22Rv1 (cell line): ENCODE data around the gene IL1RL2.

ENCODE experiments used
- CTCF ChIP-seq: fragments of 450-650 bp; IDR thresholded peaks from 2 replicates; pipeline ENCODE4 v1.5.1; 2017; ENCODE audit warnings: mild to moderate bottlenecking
- ZFX ChIP-seq: fragments of 450-650 bp; IDR thresholded peaks from 2 replicates; pipeline ENCODE4 v1.6.1; 2017; ENCODE audit warnings: antibody characterized with exemption, borderline replicate concordance

- no peak for TF ChIP-seq CTCF
- no peak for TF ChIP-seq ZFX
These were observed 86.9 kb downstream of the IL1RL2 start for GRCh38 chr2:102273619-102274211.
